HG03159 (cell line): Measurements from ENCODE around the gene PXDN.
"Not testable (repeated sequence)": the region's sequence is repeated elsewhere in the genome, so short reads cannot be mapped to it uniquely, and the experiment has no call there.

ENCODE experiments used
- ATAC-seq: cut with Tn5 transposase; IDR thresholded peaks from one replicate; pipeline ENCODE4 v1.9.1; 2021; ENCODE audit warnings: mild to moderate bottlenecking, moderate library complexity; ENCODE audit not compliant: unreplicated experiment

PXDN gene

GRCh38 chr2:1742301-1742680 lies 2.0 kb downstream of the PXDN start:
- no peak for ATAC-seq

- no peak for ATAC-seq
Observed at GRCh38 chr2:1741851-1742250, 2.5 kb downstream of the PXDN start.

- ATAC-seq = no peak
Observed at GRCh38 chr2:1740716-1741589, 3.4 kb downstream of the PXDN start.

DNA sequence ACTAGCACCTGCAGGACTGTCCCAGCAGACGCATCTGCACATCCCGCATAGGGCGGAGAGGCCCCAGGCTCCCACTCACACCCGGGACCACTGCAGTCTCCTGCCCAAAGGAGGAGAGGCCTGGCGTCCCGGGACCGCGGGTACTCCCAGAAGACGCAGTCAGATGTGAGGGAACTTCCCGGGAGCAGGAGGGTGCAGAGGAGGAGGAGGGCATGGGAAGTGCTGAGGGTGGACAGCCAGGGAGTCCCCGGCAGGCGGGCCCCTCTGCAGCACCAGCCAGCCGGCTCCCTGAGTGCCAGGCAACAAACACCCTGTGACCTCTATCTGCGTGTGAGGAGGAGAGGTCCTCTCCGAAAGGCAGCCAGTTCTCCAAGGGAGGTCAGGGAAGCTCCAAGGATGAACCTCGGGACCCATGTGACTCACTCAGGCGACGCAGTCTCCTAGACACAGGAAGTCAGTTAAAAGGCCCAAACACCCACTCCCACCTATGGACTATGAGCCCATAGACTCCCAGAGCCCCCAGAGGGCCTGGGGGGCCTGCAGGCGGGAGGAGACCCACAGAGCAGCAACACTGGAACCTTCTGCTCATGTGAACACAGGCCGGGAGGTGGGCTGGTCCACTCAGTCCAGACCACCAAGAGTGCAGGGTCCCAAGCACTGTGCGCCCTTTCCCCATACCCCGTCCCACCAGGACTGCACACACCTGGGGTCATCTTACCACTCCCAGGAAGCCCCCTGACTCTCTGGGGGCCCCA lies 4.2 kb downstream of the PXDN start:
- ATAC-seq = no peak

DNA sequence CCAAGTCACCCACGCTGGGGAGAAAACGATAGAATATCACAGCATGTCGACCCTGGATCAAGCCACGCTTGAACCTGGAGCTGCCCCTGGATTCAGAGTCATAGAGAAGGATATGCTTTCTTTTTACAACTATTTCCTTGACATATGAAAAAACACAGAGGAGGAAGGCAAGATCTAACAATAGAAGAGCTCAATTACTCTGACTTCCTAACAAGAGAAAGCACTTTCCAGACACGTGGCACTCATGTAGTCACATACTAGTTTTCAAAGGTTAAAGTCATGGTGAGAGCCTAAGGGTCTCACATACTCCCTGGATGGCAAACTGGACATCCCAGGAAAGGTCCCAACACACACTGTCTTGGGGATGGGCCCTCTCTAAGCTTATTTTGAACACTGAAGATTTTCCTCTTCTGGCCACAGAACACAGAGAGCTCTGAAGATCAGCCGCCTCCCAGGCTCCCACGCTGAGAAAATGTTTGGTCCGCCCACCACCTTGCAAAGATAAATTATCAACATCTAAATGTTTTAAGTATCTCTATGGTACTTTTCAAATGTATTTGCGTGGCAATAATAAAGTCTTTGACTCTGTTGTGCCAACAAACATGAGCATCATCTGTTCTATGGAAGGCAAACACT lies 4.9 kb downstream of the PXDN start:
- no peak for ATAC-seq

DNA sequence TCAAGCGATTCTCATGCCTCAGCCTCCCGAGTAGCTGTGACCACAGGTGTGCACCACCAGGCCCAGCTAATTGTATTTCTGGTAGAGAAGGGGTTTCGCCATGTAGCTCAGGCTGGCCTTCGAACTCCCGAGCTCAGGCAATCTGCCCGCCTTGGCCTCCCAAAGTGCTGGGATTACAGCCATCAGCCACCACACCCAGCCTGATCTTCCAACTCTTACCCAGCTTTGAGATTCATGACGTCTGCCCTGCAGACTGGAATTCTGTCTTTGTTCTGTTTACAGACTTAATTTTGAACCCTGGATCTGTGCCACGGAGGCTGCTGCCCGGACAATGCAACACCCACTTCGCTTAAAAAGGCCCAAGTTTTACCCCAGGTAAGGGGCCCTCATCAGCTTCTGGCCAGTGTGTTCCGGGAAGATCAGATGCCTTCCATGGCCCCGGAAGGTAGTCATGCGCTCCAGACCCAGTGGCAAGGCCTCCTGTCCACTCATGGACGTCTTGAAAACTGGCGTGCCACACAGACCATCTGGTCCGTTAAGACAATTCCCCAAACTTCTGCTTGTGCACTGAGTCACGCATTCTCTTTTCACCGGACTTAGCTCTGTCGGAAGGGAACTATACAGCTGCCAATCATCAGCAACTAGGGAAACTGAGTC lies 5.5 kb downstream of the PXDN start:
- no peak for ATAC-seq

- no peak for ATAC-seq
Observed at GRCh38 chr2:1738163-1738562, 6.2 kb downstream of the PXDN start.

- no peak for ATAC-seq
Observed at GRCh38 chr2:1736997-1737480, 7.3 kb downstream of the PXDN start.

GRCh38 chr2:1736045-1736444 lies 8.3 kb downstream of the PXDN start:
- no peak for ATAC-seq

DNA sequence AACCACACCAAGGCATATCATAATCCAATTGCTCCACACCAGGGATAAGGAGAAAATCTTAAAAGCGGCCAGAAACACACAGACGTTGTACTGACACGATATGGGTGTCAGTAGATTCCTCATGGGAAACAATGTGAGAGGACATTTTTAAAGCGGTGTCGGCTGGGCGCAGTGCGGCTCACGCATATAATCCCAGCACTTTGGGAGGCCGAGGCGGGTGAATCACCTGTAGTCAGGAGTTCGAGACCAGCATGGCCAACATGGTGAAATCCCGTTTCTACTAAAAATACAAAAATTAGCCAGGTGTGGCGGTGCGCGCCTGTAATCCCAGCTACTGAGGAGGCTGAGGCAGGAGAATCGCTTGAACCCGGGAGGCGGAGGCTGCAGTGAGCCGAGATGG lies 11.0 kb downstream of the PXDN start:
- ATAC-seq = not testable (repeated sequence)

DNA sequence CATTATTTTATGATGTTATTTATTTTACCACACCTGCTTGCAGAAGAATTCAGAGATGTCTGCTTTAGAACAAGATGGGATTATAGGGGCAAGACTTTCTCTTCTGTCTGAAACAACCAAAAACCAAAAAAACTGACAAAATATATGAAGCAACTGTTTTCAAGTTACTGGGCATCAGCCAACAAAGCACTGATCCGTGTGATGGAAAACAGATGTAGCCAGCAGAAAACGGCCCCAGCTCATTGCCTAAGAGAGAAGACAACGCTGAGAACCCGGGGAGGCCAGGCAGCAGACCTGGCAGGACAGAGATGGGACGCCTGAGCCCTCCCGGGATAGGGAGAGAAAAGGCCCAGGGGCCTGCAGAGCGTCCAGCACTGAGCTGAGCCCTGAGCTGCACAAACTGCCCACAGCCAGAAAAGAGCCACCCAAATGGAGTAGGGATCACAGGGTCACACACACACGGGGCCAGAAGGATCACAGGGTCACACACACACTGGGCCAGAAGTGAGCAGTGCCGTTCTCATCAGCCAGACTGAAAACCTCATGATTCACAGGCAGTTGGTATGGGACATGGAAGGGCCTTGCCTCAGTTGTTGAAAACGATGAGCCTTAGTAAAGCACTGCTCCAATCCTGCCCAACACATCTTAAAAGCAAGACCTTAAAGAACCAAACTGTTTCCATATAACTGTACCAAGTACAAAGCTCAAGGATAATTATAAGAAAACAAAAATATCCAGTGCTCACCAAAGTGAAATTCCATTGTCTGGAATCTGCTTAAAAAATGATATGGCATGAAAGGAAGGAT lies 12.1 kb downstream of the PXDN start:
- ATAC-seq = no peak

DNA sequence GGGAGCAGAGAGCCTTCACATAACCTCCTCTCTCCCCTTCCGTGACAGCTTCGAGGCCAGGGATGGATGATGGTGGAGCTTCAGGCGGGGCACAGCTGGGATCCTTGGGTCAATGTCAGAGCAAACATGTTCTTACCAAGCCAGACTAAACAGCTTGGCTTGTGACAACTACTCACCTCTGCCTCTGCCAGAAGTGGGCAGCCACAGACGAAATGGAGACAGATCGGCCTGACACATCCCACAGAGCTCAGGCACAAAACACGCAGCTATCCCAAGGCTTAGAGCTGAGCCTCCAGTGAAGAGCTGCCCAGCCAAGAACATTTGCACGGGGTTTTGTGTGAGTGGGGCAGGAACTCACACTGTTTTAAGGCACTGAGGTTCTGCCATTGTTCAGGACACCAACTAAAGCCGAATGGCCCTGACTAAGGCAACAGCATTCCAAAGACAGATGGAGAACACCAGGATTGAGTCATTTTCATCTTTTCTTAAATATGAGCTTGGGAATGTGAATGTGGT lies 12.8 kb downstream of the PXDN start:
- ATAC-seq = no peak

- no peak for ATAC-seq
Observed at GRCh38 chr2:1730015-1730927, 14.0 kb downstream of the PXDN start.

DNA sequence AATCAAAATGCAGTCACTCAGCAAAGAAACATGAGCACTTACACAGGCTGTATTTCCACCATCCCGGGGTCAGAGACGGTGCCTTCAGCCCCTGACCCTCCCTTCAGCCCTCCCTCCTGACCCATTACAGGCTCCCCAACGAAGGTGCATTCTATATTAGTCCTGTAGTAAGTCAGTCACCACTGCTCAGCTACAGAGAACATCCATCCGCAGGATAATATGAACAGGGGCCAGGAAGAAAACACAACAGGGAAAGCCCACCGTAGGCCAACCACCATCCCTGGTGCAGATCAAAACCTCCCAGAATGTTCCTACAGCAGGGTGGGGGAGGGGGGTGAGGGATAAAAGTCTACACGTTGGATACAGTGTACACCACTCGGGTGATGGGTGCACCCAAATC lies 15.1 kb downstream of the PXDN start:
- ATAC-seq = no peak

GRCh38 chr2:1728821-1729220 lies 15.5 kb downstream of the PXDN start:
- ATAC-seq = no peak

DNA sequence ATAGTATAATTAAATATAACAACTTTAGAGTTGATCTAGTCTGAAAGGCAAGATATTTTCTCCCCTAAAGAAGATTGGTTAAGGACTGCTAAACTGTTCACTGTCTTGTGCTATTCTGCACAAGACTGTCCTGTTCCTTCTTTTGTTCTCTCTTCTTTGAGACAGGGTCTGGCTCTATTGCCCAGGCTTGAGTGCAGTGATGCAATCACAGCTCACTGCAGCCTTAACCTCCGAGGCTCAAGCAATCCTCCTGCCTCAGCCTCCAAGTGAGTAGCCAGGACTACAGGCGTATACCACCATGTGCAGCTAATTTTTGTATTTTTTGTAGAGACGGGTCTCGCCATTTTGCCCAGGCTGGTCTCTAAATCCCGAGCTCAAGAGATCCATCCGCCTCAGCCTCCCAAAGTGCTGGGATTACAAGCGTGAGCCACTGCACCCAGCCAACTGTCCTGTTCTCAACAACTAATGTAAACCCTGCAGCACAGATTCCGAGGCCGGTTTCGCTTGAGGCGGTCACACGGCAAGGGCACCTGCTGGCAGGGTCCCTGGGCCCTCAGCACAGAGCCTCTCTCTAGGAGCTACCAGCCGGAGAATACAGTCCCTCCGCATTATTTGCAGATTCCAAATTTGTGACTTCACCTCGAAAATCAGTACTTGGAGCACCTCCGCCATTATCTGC lies 16.4 kb downstream of the PXDN start:
- ATAC-seq = no peak

DNA sequence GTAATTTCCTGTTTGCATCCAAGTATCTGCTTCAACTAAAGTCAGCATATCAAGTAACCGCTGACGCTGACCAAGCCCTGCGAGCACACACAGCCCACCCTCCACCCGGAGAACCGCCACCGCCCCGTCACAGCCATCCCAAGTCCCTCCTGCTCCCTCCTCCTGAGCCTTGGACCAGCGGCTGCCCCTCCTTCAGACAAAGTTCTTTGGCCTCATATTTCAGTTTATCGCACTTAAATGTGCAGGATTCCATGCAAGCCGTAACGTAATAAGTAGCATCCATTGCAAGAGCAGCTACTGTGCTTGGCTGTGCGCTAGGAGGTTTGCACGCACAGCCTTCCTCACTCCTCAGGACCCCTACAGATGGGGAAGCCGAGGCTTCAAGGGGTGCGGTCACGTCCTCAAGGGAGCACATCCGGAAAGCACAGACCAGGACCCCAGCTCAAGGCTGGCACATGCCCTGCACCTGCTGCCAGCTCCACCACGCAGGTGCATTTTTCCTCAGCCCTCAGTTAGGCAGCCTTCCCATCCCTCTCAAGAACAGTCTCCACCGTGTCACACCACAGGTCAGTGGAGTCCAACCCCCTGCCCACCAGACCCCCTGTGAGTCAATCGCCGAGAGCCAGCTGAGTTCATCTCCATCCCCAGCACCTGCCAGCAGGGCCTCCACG lies 17.1 kb downstream of the PXDN start:
- ATAC-seq = no peak

DNA sequence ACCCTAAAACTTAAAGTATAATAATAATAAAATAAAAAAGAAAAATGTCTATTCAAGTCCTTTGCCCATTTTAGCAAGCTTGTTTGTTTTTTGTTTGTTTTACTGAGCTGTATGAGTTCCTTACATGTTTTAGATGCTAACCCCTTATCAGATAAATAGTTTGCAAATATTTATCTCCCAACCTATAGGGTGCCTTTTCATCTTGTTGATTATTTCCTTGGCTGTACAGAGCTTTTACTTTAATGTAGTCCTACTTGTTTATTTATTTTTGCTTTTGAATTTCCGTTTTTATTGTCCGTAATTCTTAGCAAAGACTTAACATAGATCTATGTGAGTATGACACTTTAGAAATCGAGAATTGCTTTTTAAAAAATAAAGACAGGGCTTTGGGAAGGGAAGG lies 17.8 kb downstream of the PXDN start:
- ATAC-seq = no peak
